GM23338 (cell line): Measurements from ENCODE around the gene PHACTR1. TPM values are rescaled to one million over a fixed set of nuclear protein-coding genes. Genes with fewer than 3 reads are reported as not detected.

ENCODE experiments used
- ATAC-seq: fragments of 200-7000 bp; cut with Tn5 transposase; 3 replicates; pipeline ENCODE4 v1.9.1; 2020
- DNase-seq: peaks from one replicate; pipeline ENCODE4 v3.0.0-alpha.2; 2015; ENCODE audit warnings: low spot score
- H2AFZ ChIP-seq: fragments of 200-600 bp; sonication (generic); 2 replicates; pipeline ENCODE4 v1.8.0; 2016; ENCODE audit warnings: antibody characterized with exemption, mild to moderate bottlenecking, moderate library complexity
- H3F3A ChIP-seq: fragments of 200-600 bp; sonication (generic); replicated peaks from 2 replicates; pipeline ENCODE4 v1.8.0; 2017; ENCODE audit warnings: antibody characterized with exemption, mixed run types, low read depth
- H3K27ac ChIP-seq: fragments of 200-600 bp; sonication (generic); 2 replicates; pipeline ENCODE4 v1.6.1; 2016; ENCODE audit warnings: low read depth
- H3K27me3 ChIP-seq: fragments of 200-600 bp; sonication (generic); 2 replicates; pipeline ENCODE4 v1.8.0; 2016; ENCODE audit warnings: mild to moderate bottlenecking, mixed run types, moderate library complexity; ENCODE audit not compliant: insufficient read depth
- H3K36me3 ChIP-seq: fragments of 200-600 bp; sonication (generic); 2 replicates; pipeline ENCODE4 v1.8.0; 2016; ENCODE audit warnings: mild to moderate bottlenecking; ENCODE audit not compliant: insufficient read depth
- H3K4me1 ChIP-seq: fragments of 200-600 bp; sonication (generic); 2 replicates; pipeline ENCODE4 v1.8.0; 2016; ENCODE audit warnings: mild to moderate bottlenecking, moderate library complexity; ENCODE audit not compliant: insufficient read depth
- H3K4me2 ChIP-seq: fragments of 200-600 bp; sonication (generic); 2 replicates; pipeline ENCODE4 v1.7.1; 2017; ENCODE audit warnings: mixed run types
- H3K4me3 ChIP-seq: fragments of 200-600 bp; sonication (generic); 2 replicates; pipeline ENCODE4 v1.6.1; 2016; ENCODE audit warnings: mixed run types
- H3K79me2 ChIP-seq: fragments of 200-600 bp; sonication (generic); replicated peaks from 2 replicates; pipeline ENCODE4 v1.8.0; 2017; ENCODE audit warnings: mild to moderate bottlenecking; ENCODE audit not compliant: insufficient read depth
- H3K9me2 ChIP-seq: fragments of 200-600 bp; sonication (generic); 2 replicates; pipeline ENCODE4 v1.8.0; 2017; ENCODE audit not compliant: insufficient read depth
- H4K20me1 ChIP-seq: fragments of 200-600 bp; sonication (generic); replicated peaks from 2 replicates; pipeline ENCODE4 v1.8.0; 2017; ENCODE audit warnings: mild to moderate bottlenecking; ENCODE audit not compliant: insufficient read depth
- H3K27ac Mint-ChIP-seq: 2 replicates; pipeline ENCODE4 v1.8.0; 2020; ENCODE audit warnings: inconsistent platforms, mild to moderate bottlenecking, moderate library complexity, mixed read lengths
- H3K27me3 Mint-ChIP-seq: 3 replicates; pipeline ENCODE4 v1.8.0; 2022; ENCODE audit warnings: low read depth, mild to moderate bottlenecking, moderate library complexity, mixed read lengths, inconsistent platforms; ENCODE audit not compliant: insufficient read depth, poor library complexity
- H3K36me3 Mint-ChIP-seq: 3 replicates; pipeline ENCODE4 v1.8.0; 2021; ENCODE audit warnings: low read depth, mild to moderate bottlenecking, inconsistent platforms, moderate library complexity, mixed read lengths
- H3K4me1 Mint-ChIP-seq: 3 replicates; pipeline ENCODE4 v1.8.0; 2020; ENCODE audit warnings: mild to moderate bottlenecking, inconsistent platforms, mixed read lengths
- H3K4me3 Mint-ChIP-seq: 3 replicates; pipeline ENCODE4 v1.8.0; 2021; ENCODE audit warnings: moderate library complexity, mild to moderate bottlenecking, inconsistent platforms, mixed read lengths
- H3K9me3 Mint-ChIP-seq: 3 replicates; pipeline ENCODE4 v1.8.0; 2020; ENCODE audit warnings: moderate library complexity, mild to moderate bottlenecking, inconsistent platforms, mixed read lengths
- CREB1 ChIP-seq: fragments of 250-450 bp; sonication (Bioruptor Pico); IDR thresholded peaks from 2 replicates; pipeline ENCODE4 v1.5.0; 2020; ENCODE audit warnings: low read depth, mild to moderate bottlenecking, moderate library complexity
- CTCF ChIP-seq, 2 experiments: fragments of 200-600 bp in 1 of 2; sonication (generic) in 1 of 2; conservative IDR thresholded peaks; 2 replicates each; pipeline versions ENCODE4 v1.5.1 to v1.6.1; 2016 to 2017; ENCODE audit warnings: antibody characterized with exemption in 2 of 2, low read depth in 2 of 2, mild to moderate bottlenecking in 2 of 2, moderate library complexity in 1 of 2
- ETS1 ChIP-seq: IDR thresholded peaks from 2 replicates; pipeline ENCODE4 v1.6.1; 2016; ENCODE audit warnings: antibody characterized with exemption
- EZH2phosphoT487 ChIP-seq: fragments of 200-600 bp; sonication (generic); IDR thresholded peaks from one replicate; pipeline ENCODE4 v1.8.1; 2018; ENCODE audit warnings: antibody characterized with exemption; ENCODE audit not compliant: unreplicated experiment
- JUNB ChIP-seq: IDR thresholded peaks from one replicate; pipeline ENCODE4 v1.6.1; 2016; ENCODE audit warnings: antibody characterized with exemption; ENCODE audit not compliant: unreplicated experiment
- NANOG ChIP-seq: IDR thresholded peaks from 2 replicates; pipeline ENCODE4 v1.6.1; 2016; ENCODE audit warnings: antibody characterized with exemption, borderline replicate concordance
- POLR2AphosphoS5 ChIP-seq: IDR thresholded peaks from 2 replicates; pipeline ENCODE4 v1.6.1; 2016; ENCODE audit warnings: antibody characterized with exemption, low read depth
- STAT1 ChIP-seq: IDR thresholded peaks from one replicate; pipeline ENCODE4 v1.6.1; 2016; ENCODE audit warnings: antibody characterized with exemption; ENCODE audit not compliant: unreplicated experiment
- ZNF114 ChIP-seq: fragments of 250-450 bp; sonication (Bioruptor Pico); IDR thresholded peaks from 2 replicates; pipeline ENCODE4 v1.5.0; 2020; ENCODE audit warnings: mild to moderate bottlenecking, moderate library complexity
- ZNF331 ChIP-seq: fragments of 250-450 bp; sonication (Bioruptor Pico); IDR thresholded peaks from 2 replicates; pipeline ENCODE4 v1.5.0; 2020; ENCODE audit warnings: low read depth, mild to moderate bottlenecking, moderate library complexity
- ZNF462 ChIP-seq: fragments of 250-450 bp; sonication (Bioruptor Pico); IDR thresholded peaks from 2 replicates; pipeline ENCODE4 v1.5.0; 2020; ENCODE audit warnings: mild to moderate bottlenecking, moderate library complexity
- polyA plus RNA-seq: library from polyadenylated mRNA; unstranded; fragments of >200 nt; fragmentation: Nextera tagmentation; extraction: Ambion mirVana; gene quantifications from 2 replicates; pipeline ENCODE4 v1.2.1, GENCODE V29; 2016
- total RNA-seq: library from RNA; depleted of rRNA; stranded (reverse); fragments of >200 nt; shearing (Covaris generic); gene quantifications from 2 replicates; pipeline ENCODE4 v1.2.3, GENCODE V29; 2014

Gene PHACTR1
- total and polyA plus RNA-seq, 2 experiments from 2014 or later: 5.9 to 19.3 TPM

- H3K4me3 Mint-ChIP-seq: no peak overlapping the region
- H2AFZ ChIP-seq: no peak overlapping the region
- H3K27ac Mint-ChIP-seq: no peak overlapping the region
- DNase-seq (no peak), ATAC-seq (no peak)
- no peak overlapping the region for H3K27ac ChIP-seq
- H3K9me3 Mint-ChIP-seq: no peaks in the 10 kb centered on the region
- H3K27me3 Mint-ChIP-seq: peaks cover 2% of the 10 kb centered on the region
- no peaks in the 10 kb centered on the region; the same call in 1 of the 2 replicates for H3K79me2 ChIP-seq
- TF ChIP-seq EZH2phosphoT487: no peak
- no peak for TF ChIP-seq CTCF (conservative IDR thresholded peaks at IDR 0.05; ENCODE audit: low read depth in 2 of 2)
- TF ChIP-seq ZNF331 (CRISPR knock-in tag): no peak
- no peak for TF ChIP-seq ETS1
- no peak for TF ChIP-seq NANOG
- no peak for TF ChIP-seq ZNF114
- TF ChIP-seq JUNB: no peak
- no peak for TF ChIP-seq CREB1 (CRISPR knock-in tag)
- no peak for TF ChIP-seq STAT1
- no peaks in the 10 kb centered on the region for H3K4me1 ChIP-seq
- peaks cover 2% of the 10 kb centered on the region; the same call in 1 of the 3 replicates for H3K4me1 Mint-ChIP-seq
- no peaks in the 10 kb centered on the region for H3F3A ChIP-seq
- no peaks in the 10 kb centered on the region for H3K36me3 ChIP-seq
- H4K20me1 ChIP-seq: 0 out of 2 replicates have a peak, but pooled peaks cover 6% of the 10 kb centered on the region
- no peaks in the 10 kb centered on the region for H3K36me3 Mint-ChIP-seq
- H3K9me2 ChIP-seq: no peaks in the 10 kb centered on the region
- H3K4me3 ChIP-seq: no peak overlapping the region
- H3K4me2 ChIP-seq: no peak overlapping the region
- H3K27me3 ChIP-seq: no peaks in the 10 kb centered on the region
These were observed 50.4 kb downstream of the PHACTR1 start for GRCh38 chr6:12767016-12767415.

- peaks cover under 1% of the 10 kb centered on the region for H3K27me3 Mint-ChIP-seq
- DNase-seq (no peak), ATAC-seq (peak; percentile 52)
- H3K9me3 Mint-ChIP-seq: no peaks in the 10 kb centered on the region
- H3K27me3 ChIP-seq: no peaks in the 10 kb centered on the region
- no peak overlapping the region for H2AFZ ChIP-seq
- H3K4me1 ChIP-seq: no peaks in the 10 kb centered on the region
- H3K4me3 ChIP-seq: no peak overlapping the region
- H3F3A ChIP-seq: no peaks in the 10 kb centered on the region
- H3K36me3 ChIP-seq: no peaks in the 10 kb centered on the region
- H3K4me2 ChIP-seq: no peak overlapping the region
- H4K20me1 ChIP-seq: 0 out of 2 replicates have a peak, but pooled peaks cover 6% of the 10 kb centered on the region
- H3K4me1 Mint-ChIP-seq: peaks cover 2% of the 10 kb centered on the region; the same call in 1 of the 3 replicates
- no peak overlapping the region for H3K27ac ChIP-seq
- no peaks in the 10 kb centered on the region; the same call in 1 of the 2 replicates for H3K79me2 ChIP-seq
- H3K27ac Mint-ChIP-seq: no peak overlapping the region
- H3K36me3 Mint-ChIP-seq: no peaks in the 10 kb centered on the region
- H3K9me2 ChIP-seq: no peaks in the 10 kb centered on the region
- H3K4me3 Mint-ChIP-seq: no peak overlapping the region
- no peak for TF ChIP-seq ZNF114
- no peak for TF ChIP-seq ZNF462 (CRISPR knock-in tag)
- TF ChIP-seq CREB1 (CRISPR knock-in tag): no peak
- no peak for TF ChIP-seq NANOG
- TF ChIP-seq POLR2AphosphoS5: no peak
- no peak for TF ChIP-seq JUNB
- TF ChIP-seq EZH2phosphoT487: no peak
- no peak for TF ChIP-seq ZNF331 (CRISPR knock-in tag)
These were observed 53.1 kb downstream of the PHACTR1 start for GRCh38 chr6:12769556-12770256.
